Gastroesophageal sphincter (tissue), 3 donors: ENCODE data around the gene RRP8.

Experiments
- EP300 ChIP-seq: sonication (generic); formaldehyde crosslinking; IDR thresholded peaks from one replicate; pipeline ENCODE4 v1.6.1; 2017; ENCODE audit warnings: antibody characterized with exemption, mild to moderate bottlenecking
- POLR2A ChIP-seq, 2 donors: fragments of 450-650 bp; IDR thresholded peaks; one replicate each; pipeline ENCODE4 v1.6.1; 2017; ENCODE audit warnings: antibody characterized with exemption in 2 of 2, mild to moderate bottlenecking in 2 of 2, moderate library complexity in 1 of 2
- TF ChIP-seq, protein P1 (sequence below), 4 experiments: fragments of 200-600 bp in 2 of 4; fragments of 450-650 bp in 2 of 4; sonication (generic) in 1 of 4; IDR thresholded peaks; one replicate each; pipeline ENCODE4 v1.5.1; 2017 to 2019; ENCODE audit warnings: antibody characterized with exemption in 4 of 4, mild to moderate bottlenecking in 2 of 4, moderate library complexity in 2 of 4

DNA sequence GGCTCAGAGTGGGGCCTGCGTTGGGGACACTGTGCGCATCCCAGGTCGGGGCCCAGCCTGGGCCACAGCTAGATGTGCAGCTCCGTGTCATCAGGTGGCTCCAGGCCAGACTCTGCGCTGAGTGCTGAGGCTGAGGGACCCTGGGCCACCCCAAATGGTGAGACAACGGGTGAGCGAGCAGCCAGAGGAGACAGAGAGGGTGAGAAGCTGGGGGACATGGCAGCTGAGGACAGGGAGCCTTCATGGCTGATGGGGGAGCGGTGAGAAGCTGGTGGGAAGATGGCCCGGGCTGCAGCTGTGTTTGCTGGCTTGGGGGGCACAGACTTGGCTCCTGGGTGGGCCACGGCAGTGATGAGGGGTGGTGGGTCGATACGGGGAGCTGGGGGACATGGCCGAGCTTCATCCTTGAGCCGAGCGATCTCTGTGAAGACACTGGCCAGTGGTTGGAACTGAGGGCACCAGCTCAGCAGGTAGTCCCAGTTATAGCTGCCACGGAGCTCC is 18.3 kb upstream of the RRP8 start:
- TF ChIP-seq, protein P1, sequence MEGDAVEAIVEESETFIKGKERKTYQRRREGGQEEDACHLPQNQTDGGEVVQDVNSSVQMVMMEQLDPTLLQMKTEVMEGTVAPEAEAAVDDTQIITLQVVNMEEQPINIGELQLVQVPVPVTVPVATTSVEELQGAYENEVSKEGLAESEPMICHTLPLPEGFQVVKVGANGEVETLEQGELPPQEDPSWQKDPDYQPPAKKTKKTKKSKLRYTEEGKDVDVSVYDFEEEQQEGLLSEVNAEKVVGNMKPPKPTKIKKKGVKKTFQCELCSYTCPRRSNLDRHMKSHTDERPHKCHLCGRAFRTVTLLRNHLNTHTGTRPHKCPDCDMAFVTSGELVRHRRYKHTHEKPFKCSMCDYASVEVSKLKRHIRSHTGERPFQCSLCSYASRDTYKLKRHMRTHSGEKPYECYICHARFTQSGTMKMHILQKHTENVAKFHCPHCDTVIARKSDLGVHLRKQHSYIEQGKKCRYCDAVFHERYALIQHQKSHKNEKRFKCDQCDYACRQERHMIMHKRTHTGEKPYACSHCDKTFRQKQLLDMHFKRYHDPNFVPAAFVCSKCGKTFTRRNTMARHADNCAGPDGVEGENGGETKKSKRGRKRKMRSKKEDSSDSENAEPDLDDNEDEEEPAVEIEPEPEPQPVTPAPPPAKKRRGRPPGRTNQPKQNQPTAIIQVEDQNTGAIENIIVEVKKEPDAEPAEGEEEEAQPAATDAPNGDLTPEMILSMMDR (IDR thresholded peaks at IDR 0.05), result no peak
- TF ChIP-seq POLR2A (IDR thresholded peaks at IDR 0.05) (no peak), EP300 (no peak)
